H9 (cell line): ENCODE measurements around the gene DGKE. TPM values are rescaled to one million over a fixed set of nuclear protein-coding genes. Genes with fewer than 3 reads are reported as not detected.

Experiments
- DNase-seq: peaks from one replicate; pipeline ENCODE4 v3.0.0-alpha.2; 2017
- H2AFZ ChIP-seq: one replicate; pipeline ENCODE4 v1.6.1; 2013; ENCODE audit warnings: mild to moderate bottlenecking, low read length, control low read depth, moderate library complexity
- H2AK5ac ChIP-seq: 2 replicates; pipeline ENCODE4 v1.6.1; 2013; ENCODE audit warnings: low read length, control low read depth, mixed read lengths; ENCODE audit not compliant: insufficient read length
- H2BK120ac ChIP-seq: one replicate; pipeline ENCODE4 v1.6.1; 2013; ENCODE audit warnings: low read depth, mild to moderate bottlenecking, low read length, control low read depth, inconsistent platforms; ENCODE audit not compliant: poor library complexity, severe bottlenecking
- H2BK12ac ChIP-seq: 2 replicates; pipeline ENCODE4 v1.6.1; 2013; ENCODE audit warnings: low read length, control low read depth, mixed read lengths, low read depth; ENCODE audit not compliant: insufficient read length
- H2BK15ac ChIP-seq: 2 replicates; pipeline ENCODE4 v1.6.1; 2013; ENCODE audit warnings: low read depth, low read length, control low read depth
- H2BK20ac ChIP-seq: one replicate; pipeline ENCODE4 v1.6.1; 2013; ENCODE audit warnings: low read depth, mild to moderate bottlenecking, low read length, control low read depth, inconsistent platforms; ENCODE audit not compliant: poor library complexity, severe bottlenecking
- H2BK5ac ChIP-seq: 2 replicates; pipeline ENCODE4 v1.6.1; 2013; ENCODE audit warnings: low read length, control low read depth, mixed read lengths; ENCODE audit not compliant: insufficient read length
- H3K14ac ChIP-seq: 2 replicates; pipeline ENCODE4 v1.6.1; 2013; ENCODE audit warnings: low read length, control low read depth; ENCODE audit not compliant: insufficient read depth
- H3K18ac ChIP-seq: 2 replicates; pipeline ENCODE4 v1.6.1; 2013; ENCODE audit warnings: low read depth, mild to moderate bottlenecking, mixed read lengths, low read length, control low read depth; ENCODE audit not compliant: insufficient read length
- H3K23ac ChIP-seq: 2 replicates; pipeline ENCODE4 v1.6.1; 2013; ENCODE audit warnings: low read length, control low read depth, mixed read lengths, low read depth; ENCODE audit not compliant: insufficient read length
- H3K23me2 ChIP-seq: 2 replicates; pipeline ENCODE4 v1.6.1; 2013; ENCODE audit warnings: low read depth, mild to moderate bottlenecking, mixed read lengths, low read length, control low read depth; ENCODE audit not compliant: insufficient read length, poor library complexity, severe bottlenecking
- H3K27ac ChIP-seq: 2 replicates; pipeline ENCODE4 v1.5.1; 2013; ENCODE audit warnings: low read length, control low read depth, mixed read lengths, low read depth; ENCODE audit not compliant: insufficient read length
- H3K27me3 ChIP-seq: 2 replicates; pipeline ENCODE4 v1.6.1; 2013; ENCODE audit warnings: low read length, control low read depth, inconsistent platforms; ENCODE audit not compliant: insufficient read depth
- H3K4ac ChIP-seq: 2 replicates; pipeline ENCODE4 v1.6.1; 2013; ENCODE audit warnings: low read depth, mild to moderate bottlenecking, control low read depth, inconsistent platforms, low read length, moderate library complexity
- H3K4me1 ChIP-seq: 2 replicates; pipeline ENCODE4 v1.6.1; 2013; ENCODE audit warnings: low read length, control low read depth, inconsistent platforms; ENCODE audit not compliant: insufficient read depth
- H3K4me2 ChIP-seq: 2 replicates; pipeline ENCODE4 v1.6.1; 2013; ENCODE audit warnings: low read length, control low read depth, mixed read lengths; ENCODE audit not compliant: insufficient read length, insufficient read depth
- H3K56ac ChIP-seq: 2 replicates; pipeline ENCODE4 v1.6.1; 2013; ENCODE audit warnings: low read depth, mild to moderate bottlenecking, mixed read lengths, low read length, control low read depth; ENCODE audit not compliant: insufficient read length
- H3K79me1 ChIP-seq: 2 replicates; pipeline ENCODE4 v1.6.1; 2013; ENCODE audit warnings: low read depth, mild to moderate bottlenecking, moderate library complexity, low read length, control low read depth, inconsistent platforms; ENCODE audit not compliant: insufficient read depth, poor library complexity, severe bottlenecking
- H3K79me2 ChIP-seq: 2 replicates; pipeline ENCODE4 v1.6.1; 2013; ENCODE audit warnings: low read length, control low read depth, inconsistent platforms; ENCODE audit not compliant: insufficient read depth
- H3K9ac ChIP-seq: 2 replicates; pipeline ENCODE4 v1.6.1; 2013; ENCODE audit warnings: low read length, control low read depth, mixed read lengths; ENCODE audit not compliant: insufficient read length; ENCODE audit errors: extremely low read depth
- H3K9me3 ChIP-seq: one replicate; pipeline ENCODE4 v1.6.1; 2013; ENCODE audit warnings: low read depth, low read length, inconsistent platforms; ENCODE audit not compliant: control insufficient read depth
- H3T11ph ChIP-seq: one replicate; pipeline ENCODE4 v1.6.1; 2013; ENCODE audit warnings: mild to moderate bottlenecking, low read length, control low read depth, inconsistent platforms
- H4K20me1 ChIP-seq: one replicate; pipeline ENCODE4 v1.6.1; 2013; ENCODE audit not compliant: control insufficient read depth, insufficient read length, insufficient read depth
- H4K5ac ChIP-seq: 2 replicates; pipeline ENCODE4 v1.6.1; 2013; ENCODE audit warnings: low read depth, mild to moderate bottlenecking, mixed read lengths, low read length, control low read depth; ENCODE audit not compliant: insufficient read length
- H4K8ac ChIP-seq: replicated peaks from 2 replicates; pipeline ENCODE4 v1.6.1; 2013; ENCODE audit warnings: low read length, control low read depth, mixed read lengths, low read depth; ENCODE audit not compliant: insufficient read length
- H4K91ac ChIP-seq: 2 replicates; pipeline ENCODE4 v1.6.1; 2013; ENCODE audit warnings: low read depth, mild to moderate bottlenecking, moderate library complexity, mixed read lengths, low read length, control low read depth; ENCODE audit not compliant: insufficient read length
- H3K27ac Mint-ChIP-seq, 3 experiments: 2 replicates in 2 of 3; 3 replicates in 1 of 3; pipeline ENCODE4 v1.8.0; 2020 to 2021; ENCODE audit warnings: mixed read lengths in 3 of 3, mild to moderate bottlenecking in 1 of 3, moderate library complexity in 1 of 3
- H3K27me3 Mint-ChIP-seq: 2 replicates; pipeline ENCODE4 v1.8.0; 2021; ENCODE audit warnings: low read depth, mild to moderate bottlenecking, moderate library complexity, mixed read lengths
- H3K36me3 Mint-ChIP-seq, 3 experiments: 2 replicates in 2 of 3; 3 replicates in 1 of 3; pipeline ENCODE4 v1.8.0; 2020 to 2021; ENCODE audit warnings: low read depth in 3 of 3, mixed read lengths in 3 of 3; ENCODE audit not compliant: insufficient read depth in 1 of 3
- H3K4me1 Mint-ChIP-seq, 2 experiments: 2 replicates each; pipeline ENCODE4 v1.8.0; 2020; ENCODE audit warnings: mixed read lengths in 2 of 2
- H3K4me3 Mint-ChIP-seq, 2 experiments: 2 replicates in 1 of 2; 3 replicates in 1 of 2; pipeline ENCODE4 v1.8.0; 2020 to 2021; ENCODE audit warnings: mild to moderate bottlenecking in 2 of 2, mixed read lengths in 2 of 2, moderate library complexity in 1 of 2
- H3K9me3 Mint-ChIP-seq, 2 experiments: 2 replicates in 1 of 2; 3 replicates in 1 of 2; pipeline ENCODE4 v1.8.0; 2020; ENCODE audit warnings: mild to moderate bottlenecking in 2 of 2, mixed read lengths in 2 of 2, moderate library complexity in 1 of 2
- CTCF ChIP-seq: fragments of 200-600 bp; sonication (generic); conservative IDR thresholded peaks from 3 replicates; pipeline ENCODE4 v1.8.0; 2021; ENCODE audit warnings: antibody characterized with exemption, mild to moderate bottlenecking
- WGBS: extraction: QIAGEN DNeasy Blood & Tissue Kit; methylation state at CpG from one replicate; pipeline ENCODE4 v1.1.7; 2013; ENCODE audit warnings: missing lambda C conversion rate, low lambda C conversion rate, mixed read lengths; ENCODE audit not compliant: insufficient read length; ENCODE audit errors: extremely low coverage; 5-methylcytosine and 5-hydroxymethylcytosine counted together
- total RNA-seq: library from RNA; stranded (reverse); gene quantifications from 2 replicates; pipeline ENCODE4 v1.2.1, GENCODE V29; 2021

The DGKE gene
- total RNA-seq, 1 experiment from 2014 or later = 4.9 TPM

- H3K4me2 ChIP-seq = no peak overlapping the region
- no peak overlapping the region for H3K56ac ChIP-seq
- H3K27ac ChIP-seq = no peak overlapping the region
- no peak overlapping the region for H2BK5ac ChIP-seq
- H3K79me1 ChIP-seq = no peaks in the 10 kb centered on the region
- no peak for DNase-seq
- H3K9ac ChIP-seq = no peak overlapping the region
- H2BK120ac ChIP-seq = no peak overlapping the region
- H3K36me3 Mint-ChIP-seq = peaks cover 4 to 10% (median 6%) of the 10 kb centered on the region in 3 experiments; a peak in 6 of 7 replicates
- H3K23ac ChIP-seq = no peak overlapping the region
- peaks cover 5% of the 10 kb centered on the region for H3K27me3 Mint-ChIP-seq
- no peak for TF ChIP-seq CTCF
- no peaks in the 10 kb centered on the region for H3K23me2 ChIP-seq
- no peak overlapping the region; a peak in 1 of 5 replicates for H3K4me3 Mint-ChIP-seq
- H3K18ac ChIP-seq = no peak overlapping the region
- H3K4me1 Mint-ChIP-seq = no peaks in the 10 kb centered on the region
- H2BK15ac ChIP-seq = no peak overlapping the region
- no peak overlapping the region for H3K4ac ChIP-seq
- no peak overlapping the region for H2BK20ac ChIP-seq
- no peak overlapping the region for H2BK12ac ChIP-seq
- H4K20me1 ChIP-seq = no peaks in the 10 kb centered on the region
- no peak overlapping the region for H4K91ac ChIP-seq
- H4K5ac ChIP-seq = no peak overlapping the region
- no peak overlapping the region for H2AFZ ChIP-seq
- H3K27me3 ChIP-seq = no peaks in the 10 kb centered on the region
- H3K27ac Mint-ChIP-seq = no peak overlapping the region
- no peak overlapping the region for H3T11ph ChIP-seq
- H3K9me3 ChIP-seq = no peaks in the 10 kb centered on the region
- no peaks in the 10 kb centered on the region for H3K4me1 ChIP-seq
- peaks cover 6% of the 10 kb centered on the region in 2 experiments; a peak in 4 of 5 replicates for H3K9me3 Mint-ChIP-seq
- H2AK5ac ChIP-seq = no peak overlapping the region
- no CpG with 5 or more reads among the region's 1 CpG for WGBS
- H3K79me2 ChIP-seq = no peaks in the 10 kb centered on the region
- H3K14ac ChIP-seq = no peak overlapping the region
- H4K8ac ChIP-seq = no peak overlapping the region
These were observed 41.7 kb upstream of the DGKE start for GRCh38 chr17:56792267-56792666.
